ENCODE data around the gene ZNF516.

DNA sequence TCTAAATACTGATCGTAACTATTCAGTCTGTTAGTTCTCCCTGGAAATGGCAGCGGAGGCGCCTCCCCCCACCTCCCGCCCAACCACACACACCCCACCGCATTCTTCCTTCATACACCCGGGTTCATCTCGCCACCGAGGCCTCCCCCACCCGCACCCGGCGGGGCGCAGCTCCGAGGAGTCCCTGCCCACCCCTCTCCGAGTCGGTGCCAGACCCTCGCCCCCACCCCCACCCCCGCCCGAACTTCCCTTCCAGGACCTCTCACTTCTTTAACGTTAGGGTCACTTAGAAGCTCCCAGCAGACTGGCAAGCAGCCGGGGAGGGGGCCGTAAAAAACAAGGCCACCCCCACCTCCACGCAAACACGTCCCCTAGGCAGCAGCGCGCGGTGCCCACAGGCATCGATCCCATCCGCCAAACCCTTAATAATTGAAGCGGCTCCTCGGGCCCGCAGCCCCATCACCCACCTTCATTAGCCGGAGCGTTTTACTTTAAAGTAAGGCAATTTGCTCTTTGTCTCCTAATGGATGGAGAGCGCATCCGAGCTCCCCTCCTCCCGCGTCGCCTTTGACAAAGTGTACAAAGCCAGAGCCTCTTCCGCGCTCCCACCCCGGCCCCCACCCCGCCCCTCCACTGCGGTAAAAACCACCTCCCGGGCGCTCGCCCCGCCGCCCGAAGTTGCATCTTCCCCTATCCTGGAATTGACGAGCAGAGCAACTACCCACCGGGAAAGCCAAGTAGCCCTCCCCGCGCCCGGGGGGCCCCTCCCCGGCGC is 624 bp downstream of the ZNF516 start:
- TF ChIP-seq, protein P1, sequence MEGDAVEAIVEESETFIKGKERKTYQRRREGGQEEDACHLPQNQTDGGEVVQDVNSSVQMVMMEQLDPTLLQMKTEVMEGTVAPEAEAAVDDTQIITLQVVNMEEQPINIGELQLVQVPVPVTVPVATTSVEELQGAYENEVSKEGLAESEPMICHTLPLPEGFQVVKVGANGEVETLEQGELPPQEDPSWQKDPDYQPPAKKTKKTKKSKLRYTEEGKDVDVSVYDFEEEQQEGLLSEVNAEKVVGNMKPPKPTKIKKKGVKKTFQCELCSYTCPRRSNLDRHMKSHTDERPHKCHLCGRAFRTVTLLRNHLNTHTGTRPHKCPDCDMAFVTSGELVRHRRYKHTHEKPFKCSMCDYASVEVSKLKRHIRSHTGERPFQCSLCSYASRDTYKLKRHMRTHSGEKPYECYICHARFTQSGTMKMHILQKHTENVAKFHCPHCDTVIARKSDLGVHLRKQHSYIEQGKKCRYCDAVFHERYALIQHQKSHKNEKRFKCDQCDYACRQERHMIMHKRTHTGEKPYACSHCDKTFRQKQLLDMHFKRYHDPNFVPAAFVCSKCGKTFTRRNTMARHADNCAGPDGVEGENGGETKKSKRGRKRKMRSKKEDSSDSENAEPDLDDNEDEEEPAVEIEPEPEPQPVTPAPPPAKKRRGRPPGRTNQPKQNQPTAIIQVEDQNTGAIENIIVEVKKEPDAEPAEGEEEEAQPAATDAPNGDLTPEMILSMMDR (IDR thresholded peaks at IDR 0.05; ENCODE audit: low read depth, low read length, poor library complexity, severe bottlenecking), result no peak
- no peak for TF ChIP-seq EZH2phosphoT487 (IDR thresholded peaks at IDR 0.05; ENCODE audit: borderline replicate concordance, low read length)

Data from DOHH2 (cell line).